Measurements from ENCODE around the gene SLC10A2. TPM values are rescaled to one million over a fixed set of nuclear protein-coding genes. Genes with fewer than 3 reads are reported as not detected.

SLC10A2 gene
- total RNA-seq, 1 experiment from 2014 or later = not detected

Other genes starting within 250 kb of the SLC10A2 start
- gene ERCC5, start 220.4 kb downstream of the SLC10A2 start, total RNA-seq (2014; rRNA removed; shearing (Covaris generic)) = 30.5 and 33.4 TPM in 2 replicates

All from NCI-H460 (cell line).